HG03159 (cell line): Measurements from ENCODE around the gene PPP1R10.

Source experiments
- ATAC-seq: cut with Tn5 transposase; IDR thresholded peaks from one replicate; pipeline ENCODE4 v1.9.1; 2021; ENCODE audit warnings: mild to moderate bottlenecking, moderate library complexity; ENCODE audit not compliant: unreplicated experiment

Gene PPP1R10

DNA sequence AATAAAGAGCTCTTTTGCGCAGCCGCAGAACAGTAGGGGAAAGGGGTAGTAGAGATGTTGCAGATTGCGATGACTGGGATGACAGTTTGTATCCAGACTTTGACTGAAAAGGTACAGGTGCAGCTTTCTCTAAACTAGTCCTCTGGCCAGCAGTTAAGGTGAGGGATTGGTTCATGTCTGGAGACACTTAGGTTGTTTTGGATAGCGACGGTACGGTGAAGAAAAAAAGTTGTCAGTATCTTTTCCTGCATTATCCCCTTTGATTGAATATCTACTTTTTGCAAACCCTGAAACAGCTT is 59.4 kb downstream of the PPP1R10 start:
- no peak for ATAC-seq

DNA sequence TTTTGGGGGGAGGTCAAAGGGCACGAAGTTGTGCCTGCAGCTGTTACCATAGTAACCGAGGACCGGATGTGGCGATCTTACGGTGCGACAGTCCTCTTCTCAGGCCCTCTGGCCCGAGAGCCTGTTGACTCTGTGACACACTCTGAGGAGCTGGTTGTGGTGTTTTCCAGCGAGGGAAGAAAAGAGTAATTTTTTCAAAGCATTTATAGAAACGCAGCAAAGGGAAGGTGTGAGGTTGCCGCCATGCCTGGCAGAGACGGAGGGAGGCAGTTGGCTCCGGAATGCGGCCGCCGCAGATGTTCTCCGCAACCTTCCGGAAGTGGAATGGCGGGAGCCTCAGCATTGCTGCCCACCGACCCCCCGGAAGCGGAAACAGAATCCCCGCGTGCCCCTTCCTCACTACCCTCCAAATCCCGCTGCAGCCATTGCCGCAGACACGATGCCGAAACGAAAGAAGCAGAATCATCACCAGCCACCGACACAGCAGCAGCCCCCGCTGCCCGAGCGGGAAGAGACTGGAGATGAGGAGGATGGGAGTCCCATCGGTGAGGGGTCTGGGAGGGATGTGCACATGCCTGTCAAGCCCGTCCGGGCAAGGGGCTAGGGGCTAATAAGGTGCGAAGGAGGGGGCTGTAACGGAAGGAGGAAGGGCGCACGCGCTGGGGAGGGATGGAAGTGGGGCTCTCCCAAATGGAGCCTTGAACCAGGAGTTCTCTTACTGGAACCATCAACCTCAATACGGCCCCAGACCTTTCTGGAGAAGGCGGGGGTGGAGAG is 59.9 kb downstream of the PPP1R10 start, which contains the start of gene PRR3:
Gene PRR3 (plus strand): TSS at position 390 of the 777 bp plus-strand sequence. CDS start 50 bp downstream, at position 440.
- ATAC-seq = peak; percentile 56

DNA sequence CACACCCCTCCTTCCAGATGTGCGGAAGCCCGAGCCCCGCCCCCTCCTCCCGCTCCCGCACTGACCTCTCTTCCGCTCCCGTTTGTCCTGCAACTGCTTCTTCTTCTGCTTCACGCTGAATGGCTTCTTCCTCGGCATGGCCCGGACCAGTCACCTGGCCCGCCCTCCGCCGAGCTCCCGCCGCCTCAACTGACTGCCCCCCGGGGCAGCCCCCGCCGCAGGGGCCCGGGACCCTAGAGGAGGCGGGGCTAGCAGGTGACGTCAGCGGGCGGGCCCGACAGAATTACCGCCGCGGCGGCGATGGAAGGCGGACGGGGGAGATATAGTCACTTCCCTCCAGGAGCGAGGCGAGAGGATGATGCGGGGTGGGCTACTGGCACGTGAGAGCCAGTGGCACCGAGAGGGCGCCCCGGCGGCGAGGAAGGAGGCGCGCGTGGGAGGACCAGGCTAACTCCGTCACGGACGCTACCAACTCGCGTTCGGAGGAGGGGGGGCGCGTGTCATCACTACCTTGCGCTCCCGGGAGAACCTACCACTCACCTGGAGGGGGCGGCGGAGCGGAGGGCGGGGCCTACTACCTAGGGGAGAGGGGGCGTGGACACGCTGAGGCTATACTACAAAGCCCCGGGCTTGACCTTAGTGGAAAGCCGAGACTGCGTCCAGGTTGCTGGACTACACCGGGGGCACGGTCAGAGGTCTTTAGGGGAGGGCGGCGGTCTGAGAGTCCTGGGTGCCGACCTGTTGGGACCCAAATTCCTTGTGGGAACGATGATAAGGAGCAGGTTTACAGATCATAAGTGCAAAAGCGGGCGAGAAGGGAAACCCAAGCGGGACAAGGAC is 60.8 kb downstream of the PPP1R10 start, which contains the start of gene GNL1:
Gene GNL1 (minus strand): TSS at position 424 of the 840 bp plus-strand sequence. CDS start 286 bp downstream, at position 138.
- ATAC-seq = peak; percentile 77

DNA sequence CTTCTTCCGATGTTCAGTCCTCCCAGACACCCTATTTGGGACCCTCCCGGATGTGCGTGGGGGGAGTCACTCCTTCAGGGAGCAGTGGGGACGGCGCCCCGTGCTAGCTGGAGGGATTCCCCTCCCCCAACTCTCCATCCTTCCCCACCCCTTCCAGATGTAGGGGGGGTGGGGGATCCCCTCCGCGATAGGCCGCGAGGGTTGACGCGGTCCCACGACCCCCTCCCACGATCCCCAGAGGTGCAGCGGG is 61.3 kb downstream of the PPP1R10 start:
- no peak for ATAC-seq

DNA sequence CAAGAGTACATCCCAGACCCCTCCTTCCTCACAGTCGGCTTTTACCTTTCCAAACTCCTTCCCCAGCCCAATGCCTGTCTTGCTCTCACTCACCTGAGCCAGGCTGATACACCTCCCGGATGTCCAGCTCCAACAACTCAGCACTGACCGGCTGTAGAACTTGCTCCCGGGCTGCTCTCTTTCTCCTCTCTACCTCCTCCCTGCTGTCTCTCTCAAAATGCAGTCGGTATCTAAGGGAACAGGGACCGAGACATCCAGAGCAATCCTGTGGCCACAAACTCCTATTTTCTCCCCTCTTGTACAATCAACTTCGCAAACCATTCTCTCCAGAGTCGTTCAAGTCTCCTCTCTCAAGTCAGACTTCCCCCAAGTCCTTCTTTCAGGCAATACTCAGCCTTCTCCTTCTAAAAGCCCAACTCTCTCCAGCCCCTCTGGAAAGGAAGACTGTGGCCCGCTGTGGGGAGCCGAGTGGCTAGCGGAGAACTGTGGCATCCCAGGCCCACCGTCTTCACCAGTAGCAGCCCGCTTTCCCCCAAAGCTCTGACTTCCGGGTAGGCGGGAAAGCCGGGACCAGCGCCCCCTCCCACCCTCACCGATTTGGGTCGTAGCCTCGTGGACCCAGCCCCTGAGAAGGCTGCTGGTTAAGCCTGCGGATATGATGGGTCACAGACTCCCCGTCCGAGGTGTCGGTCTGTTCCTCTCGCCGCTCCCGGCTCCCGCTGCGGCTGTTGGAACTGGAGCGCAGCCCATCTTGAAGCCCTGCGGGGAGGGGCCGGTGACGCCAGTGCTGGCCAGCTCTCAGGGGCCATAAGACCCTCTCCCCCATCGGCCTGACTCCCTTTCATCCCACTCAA is 61.9 kb downstream of the PPP1R10 start:
- no peak for ATAC-seq

DNA sequence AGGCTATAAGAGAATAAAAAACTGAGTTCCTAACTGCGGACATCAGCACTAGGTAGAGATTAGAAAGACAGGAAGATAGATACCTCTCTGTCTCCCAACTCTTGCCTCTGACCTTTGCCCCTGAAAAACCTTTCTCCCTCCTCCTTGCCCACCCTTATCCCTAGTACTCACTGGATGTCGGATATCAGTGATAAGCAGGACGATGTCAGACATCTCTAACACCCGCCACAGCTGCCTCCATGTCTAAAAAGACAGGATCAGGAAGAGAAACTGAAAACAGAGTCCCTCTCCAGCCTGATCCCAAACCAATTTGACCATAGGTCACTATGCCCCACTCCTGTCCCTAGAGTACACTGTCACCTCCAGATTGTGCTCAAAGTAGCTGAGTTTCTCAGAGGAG is 62.6 kb downstream of the PPP1R10 start:
- no peak for ATAC-seq
